Duodenal mucosa (tissue), 2 donors: ENCODE results near the gene PLGRKT.

Experiments used
- H3K27ac ChIP-seq: one replicate; pipeline ENCODE4 v1.7.0; 2013; ENCODE audit warnings: low read depth, low read length
- H3K27me3 ChIP-seq, 2 donors: one replicate each; pipeline ENCODE4 v1.7.0; 2013; ENCODE audit warnings: low read length in 2 of 2, control low read depth in 1 of 2; ENCODE audit not compliant: insufficient read depth in 2 of 2, control insufficient read depth in 1 of 2
- H3K36me3 ChIP-seq, 2 donors: one replicate each; pipeline ENCODE4 v1.7.0; 2013; ENCODE audit warnings: low read length in 2 of 2, control low read depth in 1 of 2; ENCODE audit not compliant: insufficient read depth in 2 of 2, control insufficient read depth in 1 of 2
- H3K4me1 ChIP-seq, 2 donors: one replicate each; pipeline ENCODE4 v1.7.0; 2013; ENCODE audit warnings: low read length in 2 of 2, control low read depth in 1 of 2; ENCODE audit not compliant: insufficient read depth in 2 of 2, control insufficient read depth in 1 of 2
- H3K4me3 ChIP-seq, 2 donors: one replicate each; pipeline ENCODE4 v1.7.0; 2013; ENCODE audit warnings: low read length in 2 of 2, low read depth in 1 of 2
- H3K9ac ChIP-seq, 2 donors: one replicate each; pipeline ENCODE4 v1.7.0; 2013; ENCODE audit warnings: low read length in 2 of 2, low read depth in 1 of 2
- H3K9me3 ChIP-seq, 2 donors: one replicate each; pipeline ENCODE4 v1.7.0; 2013; ENCODE audit warnings: low read length in 2 of 2, control low read depth in 1 of 2; ENCODE audit not compliant: control insufficient read depth in 1 of 2

Gene PLGRKT

GRCh38 chr9:5437254-5438216 is at the start of gene PLGRKT:
TSS of gene PLGRKT (minus strand) at chr9:5437925. CDS start at chr9:5431977, 5,948 bp downstream.
- Histone ChIP-seq H3K27me3 (no peaks in the 10 kb centered on the region), H3K36me3 (peaks cover 0 to 10% of the 10 kb centered on the region in 2 donors), H3K9me3 (no peaks in the 10 kb centered on the region), H3K27ac (peak within 1 kb of the TSS; percentile 94), H3K4me3 (peak within 1 kb of the TSS; percentile 95), H3K9ac (peak within 1 kb of the TSS; percentile 87 to 91), H3K4me1 (peaks cover 26 to 28% of the 10 kb centered on the region in 2 donors)

DNA sequence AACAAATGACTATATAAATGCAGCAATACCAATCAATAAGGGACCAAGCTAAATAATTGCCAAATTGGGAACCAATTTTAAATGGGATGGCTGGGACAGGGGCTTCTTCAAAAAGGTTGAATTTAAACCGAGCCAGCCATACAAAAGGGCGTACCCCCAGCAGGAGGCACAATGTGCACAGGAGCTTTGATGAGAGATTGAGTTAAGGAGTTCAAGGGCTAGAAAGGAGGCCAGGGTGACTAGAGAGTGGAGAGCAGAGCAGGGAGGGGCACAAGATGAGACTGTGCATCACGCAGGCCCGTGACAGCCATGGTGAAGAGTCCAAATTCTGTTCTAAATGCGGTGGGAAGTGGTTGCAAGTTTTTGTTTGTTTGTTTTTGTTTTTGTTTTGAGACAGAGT is 49.3 kb upstream of the PLGRKT start:
- Histone ChIP-seq H3K9ac (no peak overlapping the region), H3K4me1 (no peaks in the 10 kb centered on the region), H3K27ac (no peak overlapping the region), H3K36me3 (no peaks in the 10 kb centered on the region), H3K4me3 (no peak overlapping the region), H3K9me3 (no peaks in the 10 kb centered on the region), H3K27me3 (no peaks in the 10 kb centered on the region)

DNA sequence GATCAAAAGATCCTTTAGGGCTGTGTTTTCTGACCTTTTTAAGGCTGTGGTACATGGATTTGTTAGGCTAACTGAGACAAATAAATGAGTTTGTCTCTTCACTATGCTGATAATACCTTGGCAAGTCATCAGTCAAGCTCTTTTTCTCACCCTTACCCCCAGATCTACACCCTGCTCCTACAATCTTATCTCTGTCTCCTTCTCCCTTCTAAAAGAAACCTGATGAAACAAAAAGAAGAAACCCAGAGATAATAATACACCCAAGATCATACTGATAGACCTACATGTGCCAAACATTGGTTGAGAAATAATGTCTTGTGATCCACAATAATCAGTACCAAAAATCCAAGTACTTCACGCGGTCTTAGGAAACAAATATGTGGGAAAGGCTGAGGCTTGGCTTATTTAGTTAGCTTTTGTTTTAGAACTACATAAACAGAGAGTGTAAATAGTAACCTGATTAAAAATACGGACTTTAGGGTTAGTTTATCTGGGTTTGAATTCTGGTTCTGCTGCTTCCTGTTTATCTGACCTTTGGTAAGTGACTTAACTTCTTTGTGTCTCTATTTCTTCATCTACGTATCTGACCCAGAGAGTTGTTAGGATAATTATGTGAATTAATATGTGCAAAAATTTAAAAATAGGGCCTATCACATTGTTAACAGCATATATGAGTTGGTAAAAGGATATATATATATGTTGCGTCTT is 47.8 kb upstream of the PLGRKT start:
- no peak overlapping the region for H3K9ac ChIP-seq
- no peaks in the 10 kb centered on the region for H3K9me3 ChIP-seq
- H3K27me3 ChIP-seq: no peaks in the 10 kb centered on the region

GRCh38 chr9:5483306-5483705 is 45.6 kb upstream of the PLGRKT start:
- no peaks in the 10 kb centered on the region for H3K36me3 ChIP-seq
- no peak overlapping the region for H3K9ac ChIP-seq
- H3K27me3 ChIP-seq: no peaks in the 10 kb centered on the region
- H3K27ac ChIP-seq: no peak overlapping the region
- no peaks in the 10 kb centered on the region for H3K9me3 ChIP-seq
- no peaks in the 10 kb centered on the region for H3K4me1 ChIP-seq
- no peak overlapping the region for H3K4me3 ChIP-seq

More for the DNA sequence above, 47.8 kb upstream of the PLGRKT start:
- Histone ChIP-seq H3K4me3 (no peak overlapping the region), H3K27ac (no peak overlapping the region), H3K4me1 (no peaks in the 10 kb centered on the region), H3K36me3 (no peaks in the 10 kb centered on the region)

- H3K9ac ChIP-seq: no peak overlapping the region
- H3K36me3 ChIP-seq: no peaks in the 10 kb centered on the region
- no peaks in the 10 kb centered on the region for H3K4me1 ChIP-seq
- H3K27ac ChIP-seq: no peak overlapping the region
- H3K9me3 ChIP-seq: no peaks in the 10 kb centered on the region
- H3K4me3 ChIP-seq: no peak overlapping the region
- no peaks in the 10 kb centered on the region for H3K27me3 ChIP-seq
Observed at GRCh38 chr9:5482194-5482593, 44.5 kb upstream of the PLGRKT start.

DNA sequence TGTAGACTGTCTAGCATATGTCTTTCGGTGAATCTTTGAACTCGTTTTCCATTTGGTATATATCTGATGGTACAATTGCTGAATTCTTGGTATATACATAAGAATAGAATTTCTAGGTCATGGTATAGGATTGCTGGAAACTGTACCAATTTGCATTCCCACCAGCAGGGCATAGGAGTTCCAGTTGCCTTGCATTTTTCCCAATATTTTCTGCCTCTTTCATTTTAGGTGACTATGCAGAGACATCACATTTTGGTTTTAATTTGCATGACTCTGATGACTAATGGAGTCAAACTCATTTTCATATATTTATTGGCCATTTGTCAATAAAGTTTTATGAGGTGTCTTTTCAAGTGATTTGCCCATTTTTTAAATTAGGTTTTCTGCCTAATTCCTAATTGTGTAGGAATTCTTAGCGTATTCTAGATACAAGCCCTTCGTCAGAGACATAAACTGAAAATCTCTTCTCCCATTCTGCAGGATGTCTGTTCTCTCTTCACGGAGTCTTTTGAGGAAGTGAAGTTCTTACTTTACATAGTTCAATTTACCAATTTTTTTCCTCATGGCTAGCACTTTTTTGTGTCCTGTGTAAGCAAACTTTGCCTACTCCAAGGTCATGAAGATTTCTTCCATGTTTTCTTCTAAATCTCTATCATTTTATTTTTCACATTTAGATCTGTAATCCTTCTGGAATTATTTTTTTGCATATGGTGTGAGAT is 43.8 kb upstream of the PLGRKT start:
- H3K9ac ChIP-seq: no peak overlapping the region
- no peak overlapping the region for H3K27ac ChIP-seq
- H3K27me3 ChIP-seq: no peaks in the 10 kb centered on the region
- no peak overlapping the region for H3K4me3 ChIP-seq
- H3K36me3 ChIP-seq: no peaks in the 10 kb centered on the region
- H3K4me1 ChIP-seq: no peaks in the 10 kb centered on the region
- no peaks in the 10 kb centered on the region for H3K9me3 ChIP-seq

GRCh38 chr9:5480919-5481318 is 43.2 kb upstream of the PLGRKT start:
- Histone ChIP-seq H3K9me3 (no peaks in the 10 kb centered on the region), H3K36me3 (no peaks in the 10 kb centered on the region), H3K27me3 (no peaks in the 10 kb centered on the region), H3K27ac (no peak overlapping the region), H3K4me1 (no peaks in the 10 kb centered on the region), H3K9ac (no peak overlapping the region), H3K4me3 (no peak overlapping the region)

GRCh38 chr9:5479994-5480694 is 42.4 kb upstream of the PLGRKT start:
- Histone ChIP-seq H3K9me3 (no peaks in the 10 kb centered on the region), H3K4me1 (no peaks in the 10 kb centered on the region), H3K27ac (no peak overlapping the region), H3K36me3 (no peaks in the 10 kb centered on the region), H3K9ac (no peak overlapping the region), H3K27me3 (no peaks in the 10 kb centered on the region), H3K4me3 (no peak overlapping the region)

DNA sequence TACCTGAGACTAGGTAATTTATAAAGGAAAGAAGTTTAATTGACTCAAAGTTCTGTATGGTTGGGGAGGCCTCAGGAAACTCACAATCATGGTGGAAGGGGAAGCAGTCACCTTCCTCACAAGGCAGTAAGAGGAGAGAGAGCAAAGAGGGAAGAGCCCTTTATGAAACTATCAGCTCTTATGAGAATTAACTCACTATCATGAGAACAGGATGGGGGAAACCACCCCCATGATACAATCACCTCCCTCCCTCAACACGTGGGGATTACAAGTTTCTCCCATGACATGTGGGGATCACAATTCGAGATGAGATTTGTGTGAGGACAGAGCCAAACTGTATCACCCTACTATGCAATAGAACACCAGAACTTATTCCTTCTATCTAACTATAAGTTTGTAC is 40.5 kb upstream of the PLGRKT start:
- H3K4me3 ChIP-seq: no peak overlapping the region
- H3K4me1 ChIP-seq: no peaks in the 10 kb centered on the region
- no peak overlapping the region for H3K27ac ChIP-seq
- H3K27me3 ChIP-seq: no peaks in the 10 kb centered on the region
- no peaks in the 10 kb centered on the region for H3K9me3 ChIP-seq
- H3K9ac ChIP-seq: no peak overlapping the region
- H3K36me3 ChIP-seq: no peaks in the 10 kb centered on the region
